ENCODE measurements around the gene ITK.

DNA sequence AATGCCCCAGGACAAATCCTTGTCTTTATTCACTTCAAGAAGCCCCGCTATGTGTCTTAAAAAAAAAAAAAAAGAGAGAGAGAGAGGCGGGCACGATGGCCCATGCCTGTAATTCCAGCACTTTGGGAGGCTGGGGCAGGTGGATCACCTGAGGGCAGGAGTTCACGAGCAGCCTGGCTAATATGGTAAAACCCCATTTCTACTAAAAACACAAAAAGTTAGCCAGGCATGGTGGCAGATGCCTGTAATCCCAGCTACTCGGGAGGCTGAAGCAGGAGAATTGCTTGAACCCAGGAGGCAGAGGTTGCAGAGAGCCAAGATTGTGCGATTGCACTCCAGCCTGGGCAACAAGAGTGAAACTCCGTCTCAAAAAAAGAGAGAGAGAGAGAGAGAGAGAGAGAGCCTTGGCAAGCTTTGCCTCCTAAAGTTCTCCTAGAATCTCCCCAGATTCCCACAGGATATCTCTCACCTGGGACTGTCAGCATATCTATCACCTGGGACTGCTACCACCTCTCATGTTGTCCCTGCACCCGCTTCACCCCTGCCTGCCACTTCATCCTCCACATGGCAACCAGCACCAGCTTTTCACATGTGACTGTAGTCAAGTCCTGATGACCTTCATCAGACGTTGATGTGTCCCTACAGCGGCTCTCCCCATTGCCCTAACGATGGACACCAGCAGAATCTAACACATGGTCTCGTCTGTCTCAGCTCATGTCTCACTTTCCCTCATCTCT lies 5.8 kb downstream of the ITK start:
- TF ChIP-seq, protein P1, sequence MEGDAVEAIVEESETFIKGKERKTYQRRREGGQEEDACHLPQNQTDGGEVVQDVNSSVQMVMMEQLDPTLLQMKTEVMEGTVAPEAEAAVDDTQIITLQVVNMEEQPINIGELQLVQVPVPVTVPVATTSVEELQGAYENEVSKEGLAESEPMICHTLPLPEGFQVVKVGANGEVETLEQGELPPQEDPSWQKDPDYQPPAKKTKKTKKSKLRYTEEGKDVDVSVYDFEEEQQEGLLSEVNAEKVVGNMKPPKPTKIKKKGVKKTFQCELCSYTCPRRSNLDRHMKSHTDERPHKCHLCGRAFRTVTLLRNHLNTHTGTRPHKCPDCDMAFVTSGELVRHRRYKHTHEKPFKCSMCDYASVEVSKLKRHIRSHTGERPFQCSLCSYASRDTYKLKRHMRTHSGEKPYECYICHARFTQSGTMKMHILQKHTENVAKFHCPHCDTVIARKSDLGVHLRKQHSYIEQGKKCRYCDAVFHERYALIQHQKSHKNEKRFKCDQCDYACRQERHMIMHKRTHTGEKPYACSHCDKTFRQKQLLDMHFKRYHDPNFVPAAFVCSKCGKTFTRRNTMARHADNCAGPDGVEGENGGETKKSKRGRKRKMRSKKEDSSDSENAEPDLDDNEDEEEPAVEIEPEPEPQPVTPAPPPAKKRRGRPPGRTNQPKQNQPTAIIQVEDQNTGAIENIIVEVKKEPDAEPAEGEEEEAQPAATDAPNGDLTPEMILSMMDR (IDR thresholded peaks at IDR 0.05): no peak
- TF ChIP-seq EZH2 (IDR thresholded peaks at IDR 0.05; ENCODE audit: borderline replicate concordance, insufficient read depth, low read depth, low read length, poor library complexity, severe bottlenecking): no peak

Measured in B cell (primary cell).